SK-N-SH (cell line): Measurements from ENCODE around the gene FBXO42.

Experiments
- EZH2phosphoT487 ChIP-seq: fragments of 200-600 bp; sonication (generic); IDR thresholded peaks from 2 replicates; pipeline ENCODE4 v1.6.1; 2017; ENCODE audit warnings: low read depth, mixed run types, mild to moderate bottlenecking, antibody characterized with exemption, moderate library complexity, borderline replicate concordance
- GABPA ChIP-seq: IDR thresholded peaks from 2 replicates; pipeline ENCODE4 v1.4.0; 2012; ENCODE audit warnings: low read depth, mild to moderate bottlenecking
- JUND ChIP-seq: IDR thresholded peaks from 2 replicates; pipeline ENCODE4 v1.4.0; 2012
- NFIC ChIP-seq: IDR thresholded peaks from 2 replicates; pipeline ENCODE4 v1.4.0; 2012; ENCODE audit warnings: borderline replicate concordance
- NRF1 ChIP-seq: IDR thresholded peaks from 2 replicates; pipeline ENCODE4 v1.6.1; 2012; ENCODE audit warnings: low read depth, mild to moderate bottlenecking, low read length
- POLR2AphosphoS5 ChIP-seq: IDR thresholded peaks from 2 replicates; pipeline ENCODE4 v1.6.1; 2012; ENCODE audit warnings: low read depth, low read length
- RAD21 ChIP-seq: IDR thresholded peaks from 2 replicates; pipeline ENCODE4 v1.6.1; 2012; ENCODE audit warnings: mild to moderate bottlenecking, low read length
- RXRA ChIP-seq: IDR thresholded peaks from 2 replicates; pipeline ENCODE4 v1.4.0; 2012; ENCODE audit warnings: low read depth, mild to moderate bottlenecking, borderline replicate concordance
- TF ChIP-seq, protein P1 (sequence below): fragments of 200-600 bp; sonication (generic); IDR thresholded peaks from 2 replicates; pipeline ENCODE4 v1.6.1; 2017; ENCODE audit warnings: antibody characterized with exemption, mild to moderate bottlenecking, moderate library complexity
- TF ChIP-seq, protein P2 (sequence below): fragments of 150-350 bp; IDR thresholded peaks from 2 replicates; pipeline ENCODE4 v1.6.1; 2016; ENCODE audit warnings: mild to moderate bottlenecking, low read depth, low read length
- TF ChIP-seq, protein P3 (sequence below): fragments of 150-350 bp; IDR thresholded peaks from 2 replicates; pipeline ENCODE4 v1.6.1; 2017; ENCODE audit warnings: antibody characterized with exemption, low read length, low read depth, borderline replicate concordance
- TF ChIP-seq, protein P4 (sequence below): IDR thresholded peaks from 2 replicates; pipeline ENCODE4; 2012

DNA sequence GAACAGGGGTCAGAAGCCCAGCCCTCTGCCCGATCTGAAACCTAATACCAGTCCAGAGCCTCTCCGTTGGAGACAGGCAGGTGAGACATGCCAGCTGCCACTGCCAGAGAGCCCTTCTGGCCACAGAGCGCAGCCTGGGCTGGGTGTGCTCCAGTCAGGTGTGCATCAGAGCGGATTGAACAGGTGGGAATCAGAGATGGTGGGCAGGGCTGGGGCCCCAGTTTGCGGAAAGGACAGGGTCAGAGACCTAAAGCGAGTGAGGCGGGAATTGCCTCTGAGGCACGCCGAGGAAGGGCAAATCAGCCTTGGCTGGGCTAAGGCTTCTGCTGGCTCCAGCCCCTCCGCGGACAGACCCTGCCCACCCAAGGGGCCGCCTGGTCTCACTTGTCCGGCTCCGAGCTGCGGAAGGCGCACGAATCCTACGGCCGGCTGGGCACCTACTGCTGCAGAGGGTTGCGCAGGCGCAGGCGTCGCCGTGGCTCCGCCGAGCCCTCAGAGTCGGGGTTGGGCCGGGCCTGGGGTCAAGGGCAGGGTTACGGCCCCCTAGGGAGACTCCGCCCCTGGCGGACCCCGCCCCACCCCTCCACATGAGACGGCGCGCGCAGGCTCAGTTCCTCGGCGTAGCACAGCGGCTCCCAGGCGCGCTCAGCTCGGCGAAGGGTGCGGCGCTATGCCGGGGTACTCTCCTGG, 125.6 kb downstream of the FBXO42 start:
- TF ChIP-seq GABPA (no peak), RAD21 (no peak), NFIC (no peak), POLR2AphosphoS5 (no peak), NRF1 (no peak), JUND (no peak), EZH2phosphoT487 (no peak), RXRA (no peak)
- TF ChIP-seq, protein P1, sequence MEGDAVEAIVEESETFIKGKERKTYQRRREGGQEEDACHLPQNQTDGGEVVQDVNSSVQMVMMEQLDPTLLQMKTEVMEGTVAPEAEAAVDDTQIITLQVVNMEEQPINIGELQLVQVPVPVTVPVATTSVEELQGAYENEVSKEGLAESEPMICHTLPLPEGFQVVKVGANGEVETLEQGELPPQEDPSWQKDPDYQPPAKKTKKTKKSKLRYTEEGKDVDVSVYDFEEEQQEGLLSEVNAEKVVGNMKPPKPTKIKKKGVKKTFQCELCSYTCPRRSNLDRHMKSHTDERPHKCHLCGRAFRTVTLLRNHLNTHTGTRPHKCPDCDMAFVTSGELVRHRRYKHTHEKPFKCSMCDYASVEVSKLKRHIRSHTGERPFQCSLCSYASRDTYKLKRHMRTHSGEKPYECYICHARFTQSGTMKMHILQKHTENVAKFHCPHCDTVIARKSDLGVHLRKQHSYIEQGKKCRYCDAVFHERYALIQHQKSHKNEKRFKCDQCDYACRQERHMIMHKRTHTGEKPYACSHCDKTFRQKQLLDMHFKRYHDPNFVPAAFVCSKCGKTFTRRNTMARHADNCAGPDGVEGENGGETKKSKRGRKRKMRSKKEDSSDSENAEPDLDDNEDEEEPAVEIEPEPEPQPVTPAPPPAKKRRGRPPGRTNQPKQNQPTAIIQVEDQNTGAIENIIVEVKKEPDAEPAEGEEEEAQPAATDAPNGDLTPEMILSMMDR = no peak
- TF ChIP-seq, protein P2, sequence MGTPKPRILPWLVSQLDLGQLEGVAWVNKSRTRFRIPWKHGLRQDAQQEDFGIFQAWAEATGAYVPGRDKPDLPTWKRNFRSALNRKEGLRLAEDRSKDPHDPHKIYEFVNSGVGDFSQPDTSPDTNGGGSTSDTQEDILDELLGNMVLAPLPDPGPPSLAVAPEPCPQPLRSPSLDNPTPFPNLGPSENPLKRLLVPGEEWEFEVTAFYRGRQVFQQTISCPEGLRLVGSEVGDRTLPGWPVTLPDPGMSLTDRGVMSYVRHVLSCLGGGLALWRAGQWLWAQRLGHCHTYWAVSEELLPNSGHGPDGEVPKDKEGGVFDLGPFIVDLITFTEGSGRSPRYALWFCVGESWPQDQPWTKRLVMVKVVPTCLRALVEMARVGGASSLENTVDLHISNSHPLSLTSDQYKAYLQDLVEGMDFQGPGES = no peak
- TF ChIP-seq, protein P3, sequence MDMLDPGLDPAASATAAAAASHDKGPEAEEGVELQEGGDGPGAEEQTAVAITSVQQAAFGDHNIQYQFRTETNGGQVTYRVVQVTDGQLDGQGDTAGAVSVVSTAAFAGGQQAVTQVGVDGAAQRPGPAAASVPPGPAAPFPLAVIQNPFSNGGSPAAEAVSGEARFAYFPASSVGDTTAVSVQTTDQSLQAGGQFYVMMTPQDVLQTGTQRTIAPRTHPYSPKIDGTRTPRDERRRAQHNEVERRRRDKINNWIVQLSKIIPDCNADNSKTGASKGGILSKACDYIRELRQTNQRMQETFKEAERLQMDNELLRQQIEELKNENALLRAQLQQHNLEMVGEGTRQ = no peak
- TF ChIP-seq, protein P4, sequence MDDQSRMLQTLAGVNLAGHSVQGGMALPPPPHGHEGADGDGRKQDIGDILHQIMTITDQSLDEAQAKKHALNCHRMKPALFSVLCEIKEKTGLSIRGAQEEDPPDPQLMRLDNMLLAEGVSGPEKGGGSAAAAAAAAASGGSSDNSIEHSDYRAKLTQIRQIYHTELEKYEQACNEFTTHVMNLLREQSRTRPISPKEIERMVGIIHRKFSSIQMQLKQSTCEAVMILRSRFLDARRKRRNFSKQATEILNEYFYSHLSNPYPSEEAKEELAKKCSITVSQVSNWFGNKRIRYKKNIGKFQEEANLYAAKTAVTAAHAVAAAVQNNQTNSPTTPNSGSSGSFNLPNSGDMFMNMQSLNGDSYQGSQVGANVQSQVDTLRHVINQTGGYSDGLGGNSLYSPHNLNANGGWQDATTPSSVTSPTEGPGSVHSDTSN = no peak
